GM12891 (cell line): ENCODE data around the gene UBE2S.

Experiments used
- POLR2A ChIP-seq: IDR thresholded peaks from 2 replicates; pipeline ENCODE4 v1.6.1; 2011; ENCODE audit warnings: low read depth, low read length, control low read depth
- POLR2AphosphoS5 ChIP-seq: IDR thresholded peaks from 2 replicates; pipeline ENCODE4 v1.6.1; 2011; ENCODE audit warnings: low read depth, low read length, control low read depth

DNA sequence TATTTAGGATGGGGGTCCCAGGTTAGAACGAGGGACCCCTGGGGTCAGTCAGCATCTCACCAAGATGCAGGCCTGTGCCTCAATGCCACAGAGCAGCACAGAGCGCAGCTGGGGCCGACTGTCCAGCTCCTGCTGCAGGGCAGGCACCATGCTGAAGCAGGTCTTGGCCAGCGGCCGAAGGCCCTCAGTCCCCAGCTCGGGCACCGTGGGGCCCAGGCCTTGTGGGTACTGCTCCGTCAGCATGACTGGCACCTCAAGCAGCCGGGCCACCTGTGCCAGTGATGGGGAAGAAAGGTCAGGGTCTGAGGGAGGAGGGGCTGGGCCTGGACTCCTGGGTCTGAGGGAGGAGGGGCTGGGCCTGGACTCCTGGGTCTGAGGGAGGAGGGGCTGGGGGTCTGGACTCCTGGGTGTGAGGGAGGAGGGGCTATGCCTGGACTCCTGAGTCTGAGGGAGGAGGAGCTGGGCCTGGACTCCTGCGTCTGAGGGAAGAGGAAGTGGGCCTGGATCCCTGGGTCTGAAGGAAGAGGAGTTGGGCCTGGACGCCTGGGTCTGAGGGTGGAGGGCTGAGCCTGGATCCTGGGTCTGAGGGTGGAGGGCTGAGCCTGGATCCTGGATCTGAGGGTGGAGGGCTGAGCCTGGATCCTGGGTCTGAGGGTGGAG is 48.1 kb upstream of the UBE2S start:
- no peak for TF ChIP-seq POLR2A
- no peak for TF ChIP-seq POLR2AphosphoS5
